ENCODE measurements around the gene WNT2B. TPM values are rescaled to one million over a fixed set of nuclear protein-coding genes. Genes with fewer than 3 reads are reported as not detected.

WNT2B gene
- total and polyA plus RNA-seq, 2 of the 8 experiments (the other 6 are each of a cell fraction or from before 2014, with no cell fraction given) = 0.33 to 2.0 TPM

DNA sequence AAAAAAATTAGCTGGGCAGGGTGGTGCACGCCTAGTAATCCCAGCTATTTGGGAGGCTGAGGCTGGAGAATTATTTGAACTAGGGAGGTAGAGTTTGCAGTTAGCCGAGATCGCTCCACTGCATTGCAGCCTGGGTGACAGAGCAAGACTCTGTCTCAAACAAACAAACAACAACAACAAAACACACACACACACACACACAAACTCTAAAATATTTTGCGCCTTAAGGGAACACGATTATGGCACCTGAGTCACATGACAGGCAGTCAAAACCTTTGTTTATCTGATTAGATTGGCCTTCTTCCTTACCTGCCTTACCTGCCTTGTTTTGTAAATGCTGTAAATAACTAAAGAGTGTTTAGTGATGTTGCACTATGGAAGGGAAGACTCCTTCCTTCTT, 20.6 kb upstream of the WNT2B start:
- Histone ChIP-seq H2BK12ac (ENCODE audit: low read depth, low read length) (no peak overlapping the region), H3K18ac (ENCODE audit: extremely low read depth, low read length) (no peak overlapping the region), H3K79me1 (ENCODE audit: low read depth, low read length) (no peaks in the 10 kb centered on the region), H2AK5ac (ENCODE audit: low read depth, low read length) (no peak overlapping the region), H3K79me2 (ENCODE audit: control insufficient read depth in 1 of 2, insufficient read depth in 2 of 2, low read length in 2 of 2) (no peaks in the 10 kb centered on the region), H3K9ac (replicated peaks in 1 of 4; ENCODE audit: extremely low read depth in 1 of 4, low read depth in 3 of 4, low read length in 3 of 4) (no peak overlapping the region), H3K14ac (ENCODE audit: insufficient read length) (no peak overlapping the region), H3K56ac (replicated peaks; ENCODE audit: insufficient read length, low read depth, low read length) (no peak overlapping the region), H4K91ac (replicated peaks; ENCODE audit: insufficient read length, low read length) (no peak overlapping the region), H3K4me3 (ENCODE audit: extremely low read depth in 1 of 4, insufficient read depth in 2 of 4, low read depth in 3 of 4, low read length in 4 of 4) (no peak overlapping the region), H3K23ac (ENCODE audit: insufficient read length) (no peak overlapping the region), H2BK120ac (replicated peaks; ENCODE audit: low read depth, low read length) (no peak overlapping the region), H4K8ac (ENCODE audit: extremely low read depth, insufficient read depth, low read length) (no peak overlapping the region), H3K36me3 (ENCODE audit: control insufficient read depth in 2 of 4, insufficient read depth in 4 of 4, low read length in 3 of 4) (no peaks in the 10 kb centered on the region), H3K4me1 (replicated peaks in 1 of 4; ENCODE audit: control insufficient read depth in 3 of 4, insufficient read depth in 4 of 4, low read length in 3 of 4) (no peaks in the 10 kb centered on the region), H3K27me3 (replicated peaks in 1 of 4; ENCODE audit: control insufficient read depth in 3 of 4, extremely low read depth in 1 of 4, insufficient read depth in 3 of 4, low read length in 3 of 4) (no peaks in the 10 kb centered on the region), H3K23me2 (ENCODE audit: low read depth, low read length) (no peaks in the 10 kb centered on the region), H3K4me2 (ENCODE audit: insufficient read depth in 1 of 2, low read depth in 2 of 2, low read length in 2 of 2) (no peak overlapping the region), H2BK20ac (ENCODE audit: low read length) (no peak overlapping the region), H2AFZ (ENCODE audit: low read length) (no peak overlapping the region), H2BK15ac (ENCODE audit: low read length) (no peak overlapping the region), H2BK5ac (ENCODE audit: low read depth, low read length) (no peak overlapping the region), H3K4ac (replicated peaks; ENCODE audit: insufficient read length, low read depth, low read length) (no peak overlapping the region), H4K20me1 (replicated peaks in 1 of 2; ENCODE audit: control insufficient read depth in 1 of 2, insufficient read depth in 2 of 2, low read length in 2 of 2) (no peaks in the 10 kb centered on the region), H4K5ac (ENCODE audit: insufficient read length, low read depth, low read length) (no peak overlapping the region), H3K9me3 (ENCODE audit: insufficient read depth in 2 of 2, low read depth in 1 of 2, low read length in 1 of 2) (no peaks in the 10 kb centered on the region), H3K27ac (ENCODE audit: low read depth, low read length) (no peak overlapping the region)
- CTCF ChIA-PET (ENCODE audit: partially characterized antibody) = interaction anchor here (0.8 kb wide), 1 partner anchor 117 kb away, joined by 3 read pairs; no protein-coding TSS in a partner anchor
- POLR2A ChIA-PET (ENCODE audit: partially characterized antibody) = interaction anchor here (0.7 kb wide), 1 partner anchor 22 kb away, joined by 3 read pairs; no protein-coding TSS in a partner anchor
- DNase-seq (ENCODE audit: low read depth in 1 of 2, low spot score in 2 of 2) (no peak), FAIRE-seq (no peak)
- 92% methylated on average over 5 of the region's 5 CpGs; no CpG with 5 or more reads in 1 of the 2 experiments for WGBS, 2 experiments (ENCODE audit: extremely low coverage in 1 of 2, insufficient coverage in 1 of 2, insufficient read length in 1 of 2, insufficient replicate concordance in 2 of 2, low coverage in 1 of 2, low lambda C conversion rate in 2 of 2, missing lambda C conversion rate in 1 of 2)
- no peak for TF ChIP-seq NANOG (IDR thresholded peaks at IDR 0.05; ENCODE audit: insufficient read depth, low read depth, low read length, poor library complexity, severe bottlenecking)
- TF ChIP-seq, protein P1, sequence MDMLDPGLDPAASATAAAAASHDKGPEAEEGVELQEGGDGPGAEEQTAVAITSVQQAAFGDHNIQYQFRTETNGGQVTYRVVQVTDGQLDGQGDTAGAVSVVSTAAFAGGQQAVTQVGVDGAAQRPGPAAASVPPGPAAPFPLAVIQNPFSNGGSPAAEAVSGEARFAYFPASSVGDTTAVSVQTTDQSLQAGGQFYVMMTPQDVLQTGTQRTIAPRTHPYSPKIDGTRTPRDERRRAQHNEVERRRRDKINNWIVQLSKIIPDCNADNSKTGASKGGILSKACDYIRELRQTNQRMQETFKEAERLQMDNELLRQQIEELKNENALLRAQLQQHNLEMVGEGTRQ (IDR thresholded peaks at IDR 0.05; ENCODE audit: low read length) = no peak
- TF ChIP-seq, protein P2, sequence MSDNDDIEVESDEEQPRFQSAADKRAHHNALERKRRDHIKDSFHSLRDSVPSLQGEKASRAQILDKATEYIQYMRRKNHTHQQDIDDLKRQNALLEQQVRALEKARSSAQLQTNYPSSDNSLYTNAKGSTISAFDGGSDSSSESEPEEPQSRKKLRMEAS (IDR thresholded peaks at IDR 0.05) = no peak
- TF ChIP-seq RXRA (IDR thresholded peaks at IDR 0.05; ENCODE audit: insufficient read depth, low read depth, low read length) = no peak
